WERI-Rb-1 (cell line): ENCODE measurements around the gene MYCN.

ENCODE experiments used
- DNase-seq: peaks from one replicate; pipeline ENCODE4 v3.0.0-alpha.2; 2020
- H3K27ac ChIP-seq: fragments of 250-450 bp; sonication (Bioruptor Pico); 2 replicates; pipeline ENCODE4 v1.5.1; 2020; ENCODE audit warnings: mild to moderate bottlenecking, moderate library complexity
- H3K27me3 ChIP-seq: fragments of 250-450 bp; sonication (Bioruptor Pico); 2 replicates; pipeline ENCODE4 v1.5.1; 2021; ENCODE audit warnings: mild to moderate bottlenecking, low read depth, moderate library complexity; ENCODE audit not compliant: insufficient read depth, severe bottlenecking
- H3K36me3 ChIP-seq: fragments of 250-450 bp; sonication (Bioruptor Pico); 2 replicates; pipeline ENCODE4 v1.5.1; 2020; ENCODE audit warnings: mild to moderate bottlenecking, moderate library complexity
- H3K4me3 ChIP-seq: 2 replicates; pipeline ENCODE4 v1.5.1; 2011; ENCODE audit warnings: low read depth, mild to moderate bottlenecking, control low read depth, low read length
- H3K9me3 ChIP-seq: fragments of 250-450 bp; sonication (Bioruptor Pico); 2 replicates; pipeline ENCODE4 v1.5.1; 2021; ENCODE audit warnings: mild to moderate bottlenecking, moderate library complexity; ENCODE audit not compliant: severe bottlenecking
- CTCF ChIP-seq: IDR thresholded peaks from 2 replicates; pipeline ENCODE4 v1.5.1; 2011; ENCODE audit warnings: low read depth, mild to moderate bottlenecking, control low read depth, inconsistent platforms, low read length

The MYCN gene

GRCh38 chr2:15980605-15981098 lies 40.3 kb downstream of the MYCN start:
- Histone ChIP-seq H3K9me3 (no peaks in the 10 kb centered on the region), H3K4me3 (no peak overlapping the region), H3K27me3 (no peaks in the 10 kb centered on the region), H3K27ac (peak overlapping the region; percentile 96), H3K36me3 (no peaks in the 10 kb centered on the region)
- no peak for DNase-seq
- TF ChIP-seq CTCF, result no peak

GRCh38 chr2:15981646-15982045 lies 41.3 kb downstream of the MYCN start:
- no peaks in the 10 kb centered on the region for H3K36me3 ChIP-seq
- DNase-seq, result no peak
- H3K27ac ChIP-seq, result peak overlapping the region; percentile 96
- no peaks in the 10 kb centered on the region for H3K9me3 ChIP-seq
- H3K27me3 ChIP-seq, result no peaks in the 10 kb centered on the region
- peak overlapping the region; percentile 34 for H3K4me3 ChIP-seq
- TF ChIP-seq CTCF, result no peak

GRCh38 chr2:15982285-15983044 lies 42.1 kb downstream of the MYCN start:
- Histone ChIP-seq H3K9me3 (no peaks in the 10 kb centered on the region), H3K27me3 (no peaks in the 10 kb centered on the region), H3K27ac (peak overlapping the region; percentile 96), H3K4me3 (peak overlapping the region; percentile 34), H3K36me3 (no peaks in the 10 kb centered on the region)
- peak; percentile 99 for DNase-seq
- TF ChIP-seq CTCF, result peak; percentile 34; the same call in 1 of the 2 replicates

GRCh38 chr2:15983496-15983895 lies 43.1 kb downstream of the MYCN start:
- Histone ChIP-seq H3K4me3 (peak overlapping the region; percentile 34), H3K27ac (peak overlapping the region; percentile 96), H3K36me3 (no peaks in the 10 kb centered on the region), H3K9me3 (no peaks in the 10 kb centered on the region), H3K27me3 (no peaks in the 10 kb centered on the region)
- DNase-seq, result peak; percentile 95
- TF ChIP-seq CTCF, result 0 out of 2 replicates have a peak, but pooled peaks have one; percentile 1

- Histone ChIP-seq H3K27ac (peak overlapping the region; percentile 96), H3K36me3 (no peaks in the 10 kb centered on the region), H3K9me3 (no peaks in the 10 kb centered on the region), H3K27me3 (no peaks in the 10 kb centered on the region), H3K4me3 (no peak overlapping the region)
- peak; percentile 82 for DNase-seq
- TF ChIP-seq CTCF, result no peak
These were observed 44.3 kb downstream of the MYCN start for GRCh38 chr2:15984368-15985255.
